Upper lobe of left lung (tissue), 4 donors: ENCODE results near the gene FLYWCH2.

Experiments used
- CTCF ChIP-seq, 6 experiments: fragments of 450-650 bp in 4 of 6; fragments of 200-600 bp in 2 of 6; sonication (generic) in 2 of 6; IDR thresholded peaks; one replicate each; pipeline ENCODE4 v1.5.1; 2016 to 2019; ENCODE audit warnings: antibody characterized with exemption in 6 of 6
- EP300 ChIP-seq, 4 donors: sonication (generic); formaldehyde crosslinking; IDR thresholded peaks; one replicate each; pipeline ENCODE4 v1.5.1; 2017; ENCODE audit warnings: antibody characterized with exemption in 4 of 4, control low read depth in 2 of 4
- POLR2A ChIP-seq, 4 donors: fragments of 450-650 bp; IDR thresholded peaks; one replicate each; pipeline ENCODE4 v1.5.1; 2016 to 2017; ENCODE audit warnings: antibody characterized with exemption in 4 of 4, mild to moderate bottlenecking in 2 of 4
- POLR2AphosphoS5 ChIP-seq, 2 donors: sonication (generic); formaldehyde crosslinking; IDR thresholded peaks; one replicate each; pipeline ENCODE4 v1.5.1; 2017; ENCODE audit warnings: antibody characterized with exemption in 2 of 2

GRCh38 chr16:2840914-2841313 lies 42.1 kb upstream of the FLYWCH2 start:
- TF ChIP-seq POLR2A (IDR thresholded peaks at IDR 0.05) (no peak), CTCF (IDR thresholded peaks at IDR 0.05) (no peak), EP300 (IDR thresholded peaks at IDR 0.05) (no peak), POLR2AphosphoS5 (IDR thresholded peaks at IDR 0.05) (no peak)
